ENCODE data around the gene EFCAB8.

GRCh38 chr20:32929162-32929561 is 70.4 kb downstream of the EFCAB8 start:
- TF ChIP-seq, protein P1, sequence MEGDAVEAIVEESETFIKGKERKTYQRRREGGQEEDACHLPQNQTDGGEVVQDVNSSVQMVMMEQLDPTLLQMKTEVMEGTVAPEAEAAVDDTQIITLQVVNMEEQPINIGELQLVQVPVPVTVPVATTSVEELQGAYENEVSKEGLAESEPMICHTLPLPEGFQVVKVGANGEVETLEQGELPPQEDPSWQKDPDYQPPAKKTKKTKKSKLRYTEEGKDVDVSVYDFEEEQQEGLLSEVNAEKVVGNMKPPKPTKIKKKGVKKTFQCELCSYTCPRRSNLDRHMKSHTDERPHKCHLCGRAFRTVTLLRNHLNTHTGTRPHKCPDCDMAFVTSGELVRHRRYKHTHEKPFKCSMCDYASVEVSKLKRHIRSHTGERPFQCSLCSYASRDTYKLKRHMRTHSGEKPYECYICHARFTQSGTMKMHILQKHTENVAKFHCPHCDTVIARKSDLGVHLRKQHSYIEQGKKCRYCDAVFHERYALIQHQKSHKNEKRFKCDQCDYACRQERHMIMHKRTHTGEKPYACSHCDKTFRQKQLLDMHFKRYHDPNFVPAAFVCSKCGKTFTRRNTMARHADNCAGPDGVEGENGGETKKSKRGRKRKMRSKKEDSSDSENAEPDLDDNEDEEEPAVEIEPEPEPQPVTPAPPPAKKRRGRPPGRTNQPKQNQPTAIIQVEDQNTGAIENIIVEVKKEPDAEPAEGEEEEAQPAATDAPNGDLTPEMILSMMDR (IDR thresholded peaks at IDR 0.05; ENCODE audit: insufficient read depth, low read depth, low read length): no peak
- no peak for TF ChIP-seq EZH2 (IDR thresholded peaks at IDR 0.05; ENCODE audit: insufficient read depth, low read length)

Data from astrocyte (in vitro differentiated cells and primary cell).